Midbrain (tissue), 1 donor: Measurements from ENCODE around the gene GMDS.

ENCODE experiments used
- DNase-seq: peaks from one replicate; lab custom pipeline; 2025; lab: John Stamatoyannopoulos, UW

Gene GMDS

GRCh38 chr6:2178125-2178524, 67.3 kb downstream of the GMDS start:
- DNase-seq: no peak

- DNase-seq: no peak
Measured at GRCh38 chr6:2175825-2176224, 69.6 kb downstream of the GMDS start.

- no peak for DNase-seq
Measured at GRCh38 chr6:2173203-2173961, 72.0 kb downstream of the GMDS start.

- DNase-seq: no peak
Measured at GRCh38 chr6:2171728-2172127, 73.7 kb downstream of the GMDS start.

- no peak for DNase-seq
Measured at GRCh38 chr6:2168480-2168879, 76.9 kb downstream of the GMDS start.

- DNase-seq: no peak
Measured at GRCh38 chr6:2166717-2167116, 78.7 kb downstream of the GMDS start.

- DNase-seq: no peak
Measured at GRCh38 chr6:2165286-2165685, 80.1 kb downstream of the GMDS start.

GRCh38 chr6:2164481-2164880, 80.9 kb downstream of the GMDS start:
- no peak for DNase-seq

- no peak for DNase-seq
Measured at GRCh38 chr6:2162079-2162445, 83.3 kb downstream of the GMDS start.

GRCh38 chr6:2158596-2159271, 86.7 kb downstream of the GMDS start:
- no peak for DNase-seq

- DNase-seq: no peak
Measured at GRCh38 chr6:2157441-2158127, 87.8 kb downstream of the GMDS start.

GRCh38 chr6:2155206-2155605, 90.2 kb downstream of the GMDS start:
- DNase-seq: no peak

- no peak for DNase-seq
Measured at GRCh38 chr6:2149361-2150006, 95.9 kb downstream of the GMDS start.

- no peak for DNase-seq
Measured at GRCh38 chr6:2148748-2149147, 96.7 kb downstream of the GMDS start.

- no peak for DNase-seq
Measured at GRCh38 chr6:2147766-2148448, 97.5 kb downstream of the GMDS start.

- DNase-seq: no peak
Measured at GRCh38 chr6:2147261-2147660, 98.1 kb downstream of the GMDS start.

GRCh38 chr6:2144210-2144609, 101.2 kb downstream of the GMDS start:
- no peak for DNase-seq

- no peak for DNase-seq
Measured at GRCh38 chr6:2141644-2142290, 103.6 kb downstream of the GMDS start.

GRCh38 chr6:2140438-2141128, 104.8 kb downstream of the GMDS start:
- no peak for DNase-seq

- no peak for DNase-seq
Measured at GRCh38 chr6:2135401-2135800, 110.0 kb downstream of the GMDS start.

- no peak for DNase-seq
Measured at GRCh38 chr6:2134554-2134953, 110.9 kb downstream of the GMDS start.
